Mesendoderm (in vitro differentiated cells): ENCODE data around the gene NBEAL1.

ENCODE experiments used
- DNase-seq: peaks from one replicate; pipeline ENCODE4 v3.0.0; 2013
- H2AK5ac ChIP-seq: 2 replicates; pipeline ENCODE4 v1.6.1; 2013; ENCODE audit warnings: low read length, inconsistent platforms
- H2BK120ac ChIP-seq: 2 replicates; pipeline ENCODE4 v1.6.1; 2013; ENCODE audit warnings: low read depth, mild to moderate bottlenecking, low read length, moderate library complexity, mixed read lengths
- H2BK15ac ChIP-seq: replicated peaks from 2 replicates; pipeline ENCODE4 v1.6.1; 2013; ENCODE audit warnings: low read depth, mild to moderate bottlenecking, moderate library complexity
- H2BK5ac ChIP-seq: 2 replicates; pipeline ENCODE4 v1.6.1; 2013; ENCODE audit warnings: low read length, inconsistent platforms
- H3K18ac ChIP-seq: 2 replicates; pipeline ENCODE4 v1.6.1; 2013; ENCODE audit warnings: mild to moderate bottlenecking, low read length, mixed read lengths
- H3K23ac ChIP-seq: one replicate; pipeline ENCODE4 v1.6.1; 2013; ENCODE audit warnings: low read length
- H3K27ac ChIP-seq: 2 replicates; pipeline ENCODE4 v1.5.1; 2013; ENCODE audit warnings: low read depth, mild to moderate bottlenecking, inconsistent platforms, low read length, moderate library complexity
- H3K27me3 ChIP-seq: 2 replicates; pipeline ENCODE4 v1.6.1; 2013; ENCODE audit warnings: low read length, control low read depth, mild to moderate bottlenecking, inconsistent platforms; ENCODE audit not compliant: insufficient read depth, poor library complexity
- H3K36me3 ChIP-seq: 2 replicates; pipeline ENCODE4 v1.6.1; 2013; ENCODE audit warnings: low read length, inconsistent platforms; ENCODE audit not compliant: control insufficient read depth, insufficient read depth
- H3K4ac ChIP-seq: one replicate; pipeline ENCODE4 v1.6.1; 2013; ENCODE audit warnings: low read depth, mild to moderate bottlenecking, low read length, moderate library complexity
- H3K4me1 ChIP-seq: 2 replicates; pipeline ENCODE4 v1.6.1; 2013; ENCODE audit warnings: low read depth, low read length, inconsistent platforms; ENCODE audit not compliant: control insufficient read depth
- H3K4me2 ChIP-seq: 2 replicates; pipeline ENCODE4 v1.6.1; 2013; ENCODE audit warnings: low read length
- H3K4me3 ChIP-seq: 2 replicates; pipeline ENCODE4 v1.5.1; 2013; ENCODE audit warnings: mild to moderate bottlenecking, low read length
- H3K56ac ChIP-seq: one replicate; pipeline ENCODE4 v1.6.1; 2013; ENCODE audit warnings: low read length
- H3K79me1 ChIP-seq: 2 replicates; pipeline ENCODE4 v1.6.1; 2013; ENCODE audit warnings: low read length, inconsistent platforms
- H3K79me2 ChIP-seq: 2 replicates; pipeline ENCODE4 v1.6.1; 2013; ENCODE audit warnings: mild to moderate bottlenecking, low read length; ENCODE audit not compliant: control insufficient read depth, insufficient read depth
- H3K9ac ChIP-seq: 2 replicates; pipeline ENCODE4 v1.6.1; 2013; ENCODE audit warnings: low read length, inconsistent platforms
- H4K5ac ChIP-seq: one replicate; pipeline ENCODE4 v1.6.1; 2013; ENCODE audit warnings: low read length
- H4K8ac ChIP-seq: one replicate; pipeline ENCODE4 v1.6.1; 2013; ENCODE audit warnings: low read depth, mild to moderate bottlenecking, control low read depth, low read length, moderate library complexity
- WGBS: extraction: QIAGEN DNeasy Blood & Tissue Kit; methylation state at CpG from one replicate; pipeline ENCODE4 v1.1.7; 2013; ENCODE audit warnings: low lambda C conversion rate, missing lambda C conversion rate; ENCODE audit not compliant: insufficient coverage; ENCODE audit errors: extremely low coverage; 5-methylcytosine and 5-hydroxymethylcytosine counted together

The NBEAL1 gene

GRCh38 chr2:203040966-203041521 lies 26.4 kb downstream of the NBEAL1 start:
- no peak overlapping the region for H3K27ac ChIP-seq
- H3K9ac ChIP-seq: no peak overlapping the region
- H3K79me2 ChIP-seq: no peaks in the 10 kb centered on the region
- H3K4ac ChIP-seq: no peak overlapping the region
- H3K4me2 ChIP-seq: no peak overlapping the region
- no CpG with 5 or more reads among the region's 2 CpGs for WGBS
- no peak overlapping the region for H2BK15ac ChIP-seq
- H3K4me1 ChIP-seq: no peaks in the 10 kb centered on the region
- no peak overlapping the region for H3K4me3 ChIP-seq
- H3K23ac ChIP-seq: no peak overlapping the region
- H2BK5ac ChIP-seq: no peak overlapping the region
- H3K18ac ChIP-seq: no peak overlapping the region
- no peaks in the 10 kb centered on the region for H3K27me3 ChIP-seq
- no peak overlapping the region for H4K8ac ChIP-seq
- no peaks in the 10 kb centered on the region for H3K79me1 ChIP-seq
- H3K56ac ChIP-seq: no peak overlapping the region
- H4K5ac ChIP-seq: no peak overlapping the region
- no peak overlapping the region for H2BK120ac ChIP-seq
- no peak for DNase-seq
- no peaks in the 10 kb centered on the region for H3K36me3 ChIP-seq
- no peak overlapping the region for H2AK5ac ChIP-seq

GRCh38 chr2:203042178-203042577 lies 27.5 kb downstream of the NBEAL1 start:
- H3K18ac ChIP-seq: no peak overlapping the region
- H3K4me2 ChIP-seq: no peak overlapping the region
- WGBS: no CpG with 5 or more reads among the region's 4 CpGs
- no peaks in the 10 kb centered on the region for H3K4me1 ChIP-seq
- H3K23ac ChIP-seq: no peak overlapping the region
- no peaks in the 10 kb centered on the region for H3K79me1 ChIP-seq
- H4K5ac ChIP-seq: no peak overlapping the region
- no peak overlapping the region for H3K4ac ChIP-seq
- H3K9ac ChIP-seq: no peak overlapping the region
- DNase-seq: no peak
- H3K79me2 ChIP-seq: no peaks in the 10 kb centered on the region
- no peak overlapping the region for H3K4me3 ChIP-seq
- no peaks in the 10 kb centered on the region for H3K36me3 ChIP-seq
- no peak overlapping the region for H2BK15ac ChIP-seq
- no peak overlapping the region for H3K56ac ChIP-seq
- no peaks in the 10 kb centered on the region for H3K27me3 ChIP-seq
- H4K8ac ChIP-seq: no peak overlapping the region
- no peak overlapping the region for H2BK5ac ChIP-seq
- H2AK5ac ChIP-seq: no peak overlapping the region
- no peak overlapping the region for H2BK120ac ChIP-seq
- H3K27ac ChIP-seq: no peak overlapping the region

GRCh38 chr2:203043226-203043625 lies 28.6 kb downstream of the NBEAL1 start:
- Histone ChIP-seq H3K36me3 (no peaks in the 10 kb centered on the region), H3K79me2 (no peaks in the 10 kb centered on the region), H3K79me1 (no peaks in the 10 kb centered on the region), H4K5ac (no peak overlapping the region), H2AK5ac (no peak overlapping the region), H3K4me3 (no peak overlapping the region), H3K23ac (no peak overlapping the region), H3K27me3 (no peaks in the 10 kb centered on the region), H4K8ac (no peak overlapping the region), H2BK5ac (no peak overlapping the region), H3K4me2 (no peak overlapping the region), H3K4ac (no peak overlapping the region), H3K18ac (no peak overlapping the region), H2BK15ac (no peak overlapping the region), H3K9ac (no peak overlapping the region), H3K56ac (no peak overlapping the region), H2BK120ac (no peak overlapping the region), H3K27ac (no peak overlapping the region), H3K4me1 (no peaks in the 10 kb centered on the region)
- WGBS: no CpG with 5 or more reads among the region's 2 CpGs
- DNase-seq: no peak

GRCh38 chr2:203045867-203046266 lies 31.2 kb downstream of the NBEAL1 start:
- no peak for DNase-seq
- Histone ChIP-seq H4K8ac (no peak overlapping the region), H2AK5ac (no peak overlapping the region), H3K4me1 (no peaks in the 10 kb centered on the region), H3K4me2 (no peak overlapping the region), H3K79me2 (no peaks in the 10 kb centered on the region), H3K4ac (no peak overlapping the region), H2BK15ac (no peak overlapping the region), H3K18ac (no peak overlapping the region), H2BK120ac (no peak overlapping the region), H3K9ac (no peak overlapping the region), H3K79me1 (no peaks in the 10 kb centered on the region), H3K27ac (no peak overlapping the region), H3K27me3 (no peaks in the 10 kb centered on the region), H3K56ac (no peak overlapping the region), H3K23ac (no peak overlapping the region), H3K4me3 (no peak overlapping the region), H2BK5ac (no peak overlapping the region), H3K36me3 (no peaks in the 10 kb centered on the region), H4K5ac (no peak overlapping the region)
- no CpG with 5 or more reads among the region's 1 CpG for WGBS

GRCh38 chr2:203052539-203052938 lies 37.9 kb downstream of the NBEAL1 start:
- Histone ChIP-seq H3K4ac (no peak overlapping the region), H3K27ac (no peak overlapping the region), H4K8ac (no peak overlapping the region), H3K36me3 (no peaks in the 10 kb centered on the region), H3K18ac (no peak overlapping the region), H3K27me3 (no peaks in the 10 kb centered on the region), H3K9ac (no peak overlapping the region), H2BK120ac (no peak overlapping the region), H3K23ac (no peak overlapping the region), H3K4me1 (no peaks in the 10 kb centered on the region), H3K79me1 (no peaks in the 10 kb centered on the region), H2BK5ac (no peak overlapping the region), H3K4me3 (no peak overlapping the region), H3K56ac (no peak overlapping the region), H3K4me2 (no peak overlapping the region), H2AK5ac (no peak overlapping the region), H2BK15ac (no peak overlapping the region), H4K5ac (no peak overlapping the region), H3K79me2 (no peaks in the 10 kb centered on the region)
- DNase-seq: no peak
- no CpG with 5 or more reads among the region's 3 CpGs for WGBS

- Histone ChIP-seq H3K4me3 (no peak overlapping the region), H3K4me2 (no peak overlapping the region), H3K56ac (no peak overlapping the region), H3K36me3 (no peaks in the 10 kb centered on the region), H2BK5ac (no peak overlapping the region), H3K4ac (no peak overlapping the region), H4K5ac (no peak overlapping the region), H3K18ac (no peak overlapping the region), H2BK15ac (no peak overlapping the region), H4K8ac (no peak overlapping the region), H3K79me1 (no peaks in the 10 kb centered on the region), H3K27ac (no peak overlapping the region), H3K4me1 (no peaks in the 10 kb centered on the region), H3K79me2 (no peaks in the 10 kb centered on the region), H2AK5ac (no peak overlapping the region), H2BK120ac (no peak overlapping the region), H3K27me3 (no peaks in the 10 kb centered on the region), H3K9ac (no peak overlapping the region), H3K23ac (no peak overlapping the region)
- no peak for DNase-seq
- WGBS: no CpG with 5 or more reads among the region's 5 CpGs
These were observed 45.0 kb downstream of the NBEAL1 start for GRCh38 chr2:203059567-203060240.
